Bone marrow (tissue), 2 donors: ENCODE data around the gene SLX4.

Experiments used
- DNase-seq, 2 donors: peaks; one replicate each; lab custom pipeline; 2025; lab: John Stamatoyannopoulos, UW

Gene SLX4

DNA sequence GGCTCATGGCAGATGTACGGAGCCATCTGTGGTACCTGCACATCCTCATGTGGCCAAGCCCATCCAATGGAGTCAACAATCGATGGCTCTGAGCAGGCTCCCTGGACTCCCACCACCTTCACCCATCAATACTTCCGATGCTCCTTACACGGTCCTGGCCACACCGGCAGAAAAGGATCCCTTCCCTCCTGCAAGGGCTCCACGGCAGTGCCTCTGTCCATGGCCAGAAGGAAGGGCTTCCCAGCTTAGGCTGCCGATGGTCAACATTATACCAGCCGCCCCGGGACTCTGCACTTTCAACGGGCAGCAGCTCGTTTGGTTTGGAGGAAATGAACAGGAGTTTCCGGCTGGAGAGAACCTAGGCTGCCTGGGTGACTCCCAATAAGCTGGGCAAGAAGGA is 13.2 kb downstream of the SLX4 start:
- no peak for DNase-seq

DNA sequence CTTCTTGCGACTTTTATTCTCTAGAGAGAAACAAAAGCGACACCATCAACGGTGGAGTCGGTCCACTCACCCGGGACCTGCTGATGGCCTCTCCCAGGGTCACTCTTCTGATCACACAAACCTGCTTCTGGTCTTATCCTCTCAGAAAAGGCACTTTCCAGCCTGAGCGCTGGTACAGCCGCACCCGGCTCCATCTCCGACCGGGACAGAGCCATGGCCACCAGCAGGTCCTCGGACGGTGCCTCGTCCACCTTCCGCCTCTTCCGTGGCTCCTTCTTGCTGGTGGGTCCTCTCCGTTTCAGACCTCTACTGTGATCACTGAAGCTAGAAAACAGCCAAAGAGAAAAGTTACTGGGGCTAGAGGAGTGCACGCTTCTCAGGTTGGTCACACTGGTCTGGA is 13.7 kb downstream of the SLX4 start:
- no peak for DNase-seq

- no peak for DNase-seq
Observed at GRCh38 chr16:3597226-3597625, 14.2 kb downstream of the SLX4 start.

- no peak for DNase-seq
Observed at GRCh38 chr16:3596101-3596861, 15.1 kb downstream of the SLX4 start.

GRCh38 chr16:3595521-3596021 is 15.8 kb downstream of the SLX4 start:
- DNase-seq, result no peak

DNA sequence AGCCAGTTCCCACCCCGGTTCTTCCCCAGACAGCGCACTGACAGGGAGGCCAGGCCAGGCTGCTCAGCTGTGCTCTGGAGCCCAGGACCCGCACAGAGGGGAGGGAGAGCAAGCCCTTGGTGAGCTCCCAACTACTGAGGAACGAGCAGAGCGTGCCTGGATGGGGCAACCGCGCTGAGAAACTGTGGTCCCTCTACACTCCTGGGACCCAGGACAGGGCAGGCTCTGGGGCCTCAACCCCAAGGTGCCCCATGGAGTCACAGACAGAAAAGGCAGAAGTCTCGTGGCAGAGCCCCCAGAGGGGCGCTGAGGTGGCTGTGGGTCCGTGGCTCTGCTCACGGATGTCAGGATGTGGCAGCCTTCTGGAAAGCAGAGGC is 16.3 kb downstream of the SLX4 start:
- no peak for DNase-seq

- no peak for DNase-seq
Observed at GRCh38 chr16:3594316-3595109, 16.9 kb downstream of the SLX4 start.

DNA sequence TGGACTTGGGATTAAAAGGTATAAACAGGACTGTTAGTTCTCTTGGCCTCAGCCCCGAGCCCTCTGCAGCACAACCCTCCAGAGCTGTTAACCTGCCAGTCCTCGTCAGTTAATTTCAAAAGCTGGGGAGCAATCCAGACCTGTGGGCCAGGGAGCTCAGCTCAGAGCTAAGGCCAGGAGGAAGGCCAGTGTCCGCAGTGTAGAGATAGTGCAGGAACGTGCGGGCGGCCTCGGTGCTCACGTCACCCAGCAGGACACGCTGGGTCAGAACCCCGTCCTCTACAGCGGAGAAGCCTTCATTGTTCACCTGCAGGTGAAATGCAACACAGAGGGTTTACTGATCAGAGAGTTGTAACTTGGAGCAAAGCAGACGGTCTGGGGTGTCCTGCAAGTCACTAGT is 18.8 kb downstream of the SLX4 start:
- DNase-seq, result no peak

DNA sequence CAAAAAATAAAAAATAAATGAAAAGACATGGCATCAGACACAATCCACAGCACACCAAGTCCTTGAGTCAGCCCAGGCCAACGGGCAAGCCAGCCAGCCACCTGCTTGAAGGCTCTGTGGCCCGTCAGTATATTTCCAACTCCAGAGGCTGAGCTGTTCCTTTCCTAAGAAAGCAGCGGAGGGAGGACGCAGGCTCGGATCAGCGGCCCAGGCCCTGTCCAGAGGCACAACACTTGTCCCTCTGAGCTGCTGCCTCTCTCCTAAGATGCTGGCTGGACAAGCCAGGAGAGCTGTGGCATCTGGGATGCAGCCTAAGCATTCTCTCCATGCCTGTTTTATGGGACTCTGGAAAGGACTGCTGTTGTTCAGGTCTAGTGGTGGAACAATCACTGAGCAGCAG is 19.4 kb downstream of the SLX4 start:
- no peak for DNase-seq

DNA sequence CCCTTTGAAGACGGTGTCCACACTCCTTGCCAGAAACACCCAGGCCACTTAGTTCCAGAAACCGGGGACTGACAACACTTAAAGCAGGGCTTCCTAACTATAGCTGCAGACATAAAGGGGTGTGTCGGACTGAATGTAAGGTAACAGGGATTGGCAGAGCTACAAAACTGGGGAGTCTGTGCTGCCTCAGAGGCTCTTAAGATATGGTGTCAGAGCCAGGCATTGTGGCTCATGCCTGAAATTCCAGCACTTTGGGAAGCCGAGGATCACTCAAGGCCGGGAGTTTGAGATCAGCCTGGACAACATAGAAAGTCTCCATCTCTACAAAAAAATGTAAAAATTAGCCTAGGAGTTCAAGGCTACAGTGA is 20.0 kb downstream of the SLX4 start:
- DNase-seq, result no peak

- DNase-seq, result no peak
Observed at GRCh38 chr16:3590736-3591435, 20.5 kb downstream of the SLX4 start.

- no peak for DNase-seq
Observed at GRCh38 chr16:3589991-3590701, 21.3 kb downstream of the SLX4 start.

DNA sequence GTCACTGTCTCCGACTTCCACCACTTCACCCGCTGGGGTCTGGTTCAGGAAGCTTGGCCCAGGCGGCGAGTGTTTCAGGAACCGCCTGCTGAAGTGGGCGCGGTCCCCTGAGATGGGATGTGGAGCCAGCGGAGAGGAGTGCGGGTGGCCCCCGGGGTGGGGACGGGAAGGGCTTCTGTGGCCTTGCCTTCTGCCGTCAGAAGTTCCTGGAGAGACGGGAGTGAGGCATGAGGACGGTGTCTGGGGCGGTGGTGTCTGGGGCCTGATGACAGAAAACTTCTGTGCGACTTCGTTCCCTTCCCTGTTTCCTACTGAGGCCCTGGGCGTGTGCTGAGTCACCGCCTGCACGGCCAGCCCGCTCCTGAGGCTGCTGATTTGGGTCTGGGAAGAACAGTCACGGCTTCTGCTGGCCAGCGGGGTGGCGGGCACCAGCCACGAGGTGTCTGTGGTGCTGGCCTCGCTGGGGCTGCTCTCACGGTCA is 21.9 kb downstream of the SLX4 start:
- peak; percentile 5 to 15 for DNase-seq

DNA sequence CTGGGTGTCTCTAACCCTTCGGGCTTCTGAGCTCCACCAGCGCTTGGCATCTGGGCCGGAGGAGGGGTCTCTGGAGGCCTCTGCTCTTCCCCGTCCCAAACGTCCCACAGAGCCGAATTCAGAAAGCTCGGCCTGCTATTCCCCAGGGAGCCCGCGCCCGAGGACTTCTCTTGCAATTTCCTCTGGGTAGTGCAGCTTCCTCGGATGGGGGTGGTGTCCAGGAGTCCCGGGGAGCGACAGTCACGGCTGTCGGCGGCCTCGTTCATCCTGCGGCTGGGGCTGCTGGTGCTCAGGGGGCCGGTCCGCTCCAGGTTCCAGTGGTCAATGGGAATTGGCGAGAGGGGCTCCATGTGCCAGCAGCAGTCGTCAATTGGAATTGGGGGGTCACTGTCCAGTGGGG is 22.4 kb downstream of the SLX4 start:
- no peak for DNase-seq

DNA sequence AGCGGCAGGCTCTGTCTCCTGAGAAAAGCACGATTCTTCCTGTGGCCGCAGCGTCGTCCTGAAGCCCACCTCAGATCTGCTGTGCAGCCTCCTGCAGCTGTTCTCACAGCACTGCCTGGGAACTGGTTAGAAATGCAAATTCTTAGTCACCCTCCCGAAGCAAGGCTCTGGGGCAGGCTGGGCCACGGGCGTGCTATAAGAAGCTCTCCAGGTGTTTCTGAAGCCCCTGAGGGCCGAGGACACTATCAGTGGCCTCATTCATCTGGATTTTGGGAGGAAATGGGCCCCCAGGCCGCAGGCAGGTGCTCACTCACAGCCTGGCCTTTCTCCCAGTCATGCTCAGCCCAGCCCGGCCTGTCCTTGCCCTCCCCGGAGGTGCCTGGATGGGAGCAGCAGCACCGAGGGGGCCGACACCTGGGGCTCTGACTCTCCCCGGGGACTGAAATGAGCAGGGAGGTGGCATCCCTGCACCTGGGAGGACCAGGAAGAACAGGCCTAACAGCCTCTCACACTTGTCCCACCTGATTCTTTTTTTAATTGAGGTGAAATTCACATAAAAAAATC is 23.8 kb downstream of the SLX4 start:
- DNase-seq, result no peak

- no peak for DNase-seq
Observed at GRCh38 chr16:3584412-3584811, 27.0 kb downstream of the SLX4 start.

DNA sequence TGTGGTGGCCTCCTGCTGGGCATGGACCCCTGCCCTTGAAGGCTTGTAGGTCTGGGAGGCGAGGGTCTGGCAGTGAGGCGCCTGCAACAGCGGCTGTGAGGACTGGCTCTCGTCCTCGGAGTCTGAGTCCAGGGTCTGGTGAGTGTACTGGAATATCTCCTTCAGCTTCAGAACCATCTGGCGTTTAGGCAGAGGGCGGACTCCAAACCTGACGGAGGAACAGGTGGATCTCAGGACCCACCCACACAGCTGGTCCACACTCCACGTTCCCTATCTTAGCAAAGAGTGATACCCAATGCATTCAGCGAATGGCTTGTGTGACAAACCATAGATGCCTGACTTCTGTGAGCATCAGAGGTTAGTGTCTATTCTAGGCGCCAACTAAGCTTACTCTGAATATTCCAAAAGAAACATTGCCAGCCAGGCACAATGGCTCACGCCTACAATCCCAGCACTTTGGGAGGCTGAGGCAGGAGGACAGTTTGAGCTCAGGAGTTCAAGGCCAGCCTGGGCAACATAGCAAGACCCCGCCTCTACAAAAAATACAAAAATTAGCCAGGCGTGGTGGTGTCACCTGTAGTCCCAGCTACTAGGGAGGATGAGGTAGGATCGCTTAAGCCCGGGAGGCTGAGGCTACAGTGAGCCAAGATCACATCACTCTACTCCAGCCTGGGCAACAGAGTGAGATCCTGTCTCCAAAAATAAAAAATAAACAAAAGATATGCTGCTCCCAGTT is 27.9 kb downstream of the SLX4 start:
- no peak for DNase-seq

DNA sequence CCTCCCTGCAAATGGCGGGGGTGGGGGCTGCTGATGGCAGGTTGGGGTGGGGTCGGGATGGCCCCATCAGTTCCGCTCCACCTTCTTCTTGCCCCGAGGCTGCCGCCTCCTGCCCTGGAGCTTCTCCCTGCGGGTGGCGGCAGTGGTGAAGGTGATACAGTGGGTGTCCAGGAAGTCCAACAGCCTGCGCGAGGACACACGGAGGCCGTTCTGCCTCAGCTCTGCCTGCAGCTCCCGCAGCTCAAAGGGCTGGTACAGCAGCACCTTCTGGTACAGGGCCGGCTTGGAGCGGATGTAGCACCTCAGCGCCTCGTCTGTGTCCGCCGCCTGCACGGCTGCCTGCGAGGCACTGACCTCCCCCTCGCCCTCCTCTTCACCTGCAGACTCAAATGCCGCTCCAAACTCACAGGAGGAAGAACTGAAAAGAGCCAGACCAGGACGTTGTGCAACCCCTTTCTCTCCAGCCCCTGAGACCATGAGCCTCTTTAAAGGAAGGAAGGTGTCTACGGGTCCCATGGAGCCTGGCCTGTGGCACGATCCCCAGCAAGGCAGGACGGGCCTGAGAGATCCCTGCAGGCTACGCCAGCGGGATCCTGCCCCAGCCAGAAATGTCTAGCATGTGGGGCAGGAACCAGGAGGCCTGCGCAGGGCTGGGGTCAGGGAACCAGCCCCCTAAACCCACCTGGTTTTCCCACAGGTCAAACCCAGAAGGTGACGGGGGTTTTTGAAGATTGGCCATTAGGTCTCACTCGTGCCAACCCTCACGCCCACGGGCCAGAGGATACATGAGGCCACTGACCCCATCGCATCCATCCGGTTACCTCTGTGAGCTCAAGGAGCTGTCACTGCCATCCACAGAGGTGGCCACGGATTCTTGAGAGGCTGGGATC is 28.9 kb downstream of the SLX4 start:
- DNase-seq, result no peak

- DNase-seq, result no peak
Observed at GRCh38 chr16:3581392-3581791, 30.0 kb downstream of the SLX4 start.

DNA sequence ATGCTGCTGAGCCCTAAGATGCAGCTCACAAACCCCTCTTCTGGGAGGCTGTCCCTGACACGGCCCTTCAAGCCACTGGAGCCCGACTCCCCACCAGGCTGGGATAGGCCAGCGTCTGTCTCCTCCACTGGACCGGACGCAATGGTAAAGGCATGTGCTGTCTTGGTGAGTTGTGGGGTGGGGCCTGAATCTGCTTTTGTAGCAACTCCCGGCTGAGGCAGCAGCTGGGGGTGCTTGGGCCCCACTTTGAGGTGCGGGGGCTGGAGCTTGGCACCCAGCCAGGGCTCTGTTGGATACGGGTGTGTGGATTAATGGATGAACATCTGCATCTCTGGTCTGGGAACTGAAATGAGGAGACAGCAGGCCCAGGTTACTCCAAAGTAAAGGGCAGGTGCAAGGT is 30.7 kb downstream of the SLX4 start:
- DNase-seq, result no peak
